OCI-LY1 (cell line): ENCODE measurements around the gene CHCHD6.

Source experiments
- H2AFZ ChIP-seq: fragments of 200-600 bp; sonication (generic), shearing (Covaris generic); 2 replicates; pipeline ENCODE4 v1.6.0; 2014; ENCODE audit warnings: antibody characterized with exemption, mild to moderate bottlenecking, low read length
- H3F3A ChIP-seq: fragments of 200-600 bp; sonication (generic), shearing (Covaris generic); 2 replicates; pipeline ENCODE4 v1.6.0; 2014; ENCODE audit warnings: mild to moderate bottlenecking, antibody characterized with exemption, low read length, moderate library complexity; ENCODE audit not compliant: insufficient read depth
- H3K27ac ChIP-seq: fragments of 200-600 bp; sonication (generic); 2 replicates; pipeline ENCODE4 v1.5.1; 2014; ENCODE audit warnings: low read length, mixed run types, mild to moderate bottlenecking, low read depth; ENCODE audit not compliant: poor library complexity, severe bottlenecking
- H3K27me3 ChIP-seq: fragments of 200-600 bp; sonication (generic); 2 replicates; pipeline ENCODE4 v1.6.0; 2014; ENCODE audit warnings: antibody characterized with exemption, mild to moderate bottlenecking, low read length, moderate library complexity; ENCODE audit not compliant: insufficient read depth
- H3K36me3 ChIP-seq: fragments of 200-600 bp; sonication (generic); 2 replicates; pipeline ENCODE4 v1.6.1; 2014; ENCODE audit warnings: mild to moderate bottlenecking, antibody characterized with exemption, low read length, moderate library complexity, mixed read lengths; ENCODE audit not compliant: insufficient read depth
- H3K4me1 ChIP-seq: fragments of 200-600 bp; sonication (generic); 2 replicates; pipeline ENCODE4 v1.5.1; 2014; ENCODE audit warnings: mild to moderate bottlenecking, low read length, moderate library complexity; ENCODE audit not compliant: insufficient read depth, severe bottlenecking
- H3K4me2 ChIP-seq: fragments of 200-600 bp; sonication (generic), shearing (Covaris generic); 2 replicates; pipeline ENCODE4 v1.6.1; 2014; ENCODE audit warnings: low read length
- H3K4me3 ChIP-seq: fragments of 200-600 bp; sonication (generic); 2 replicates; pipeline ENCODE4 v1.5.1; 2014; ENCODE audit warnings: low read length, low read depth, mild to moderate bottlenecking, mixed read lengths; ENCODE audit not compliant: poor library complexity, severe bottlenecking
- H3K79me2 ChIP-seq: fragments of 200-600 bp; shearing (Covaris generic); 2 replicates; pipeline ENCODE4 v1.6.1; 2016; ENCODE audit warnings: mixed run types, low read length, mixed read lengths; ENCODE audit not compliant: insufficient read depth
- H3K9ac ChIP-seq: fragments of 200-600 bp; sonication (generic), shearing (Covaris generic); 2 replicates; pipeline ENCODE4 v1.6.1; 2014; ENCODE audit warnings: mild to moderate bottlenecking, low read length, mixed read lengths
- H3K9me2 ChIP-seq: fragments of 200-600 bp; sonication (generic), shearing (Covaris generic); 2 replicates; pipeline ENCODE4 v1.6.1; 2014; ENCODE audit warnings: low read depth, mild to moderate bottlenecking, low read length, mixed read lengths
- H3K9me3 ChIP-seq: fragments of 200-600 bp; shearing (Covaris generic); 2 replicates; pipeline ENCODE4 v1.6.1; 2014; ENCODE audit warnings: low read length, mixed read lengths
- H4K20me1 ChIP-seq: fragments of 200-600 bp; sonication (generic), shearing (Covaris generic); 2 replicates; pipeline ENCODE4 v1.6.0; 2016; ENCODE audit warnings: mild to moderate bottlenecking, low read length; ENCODE audit not compliant: insufficient read depth
- EZH2 ChIP-seq: fragments of 200-600 bp; sonication (generic), shearing (Covaris generic); IDR thresholded peaks from 2 replicates; pipeline ENCODE4 v1.8.0; 2017; ENCODE audit warnings: borderline replicate concordance, mixed run types, mild to moderate bottlenecking, antibody characterized with exemption, low read length, moderate library complexity, mixed read lengths
- TF ChIP-seq, protein P1 (sequence below): fragments of 200-600 bp; sonication (generic), shearing (Covaris generic); IDR thresholded peaks from 2 replicates; pipeline ENCODE4 v1.5.1; 2017; ENCODE audit warnings: mild to moderate bottlenecking, antibody characterized with exemption, low read length, moderate library complexity, mixed read lengths

CHCHD6 gene

DNA sequence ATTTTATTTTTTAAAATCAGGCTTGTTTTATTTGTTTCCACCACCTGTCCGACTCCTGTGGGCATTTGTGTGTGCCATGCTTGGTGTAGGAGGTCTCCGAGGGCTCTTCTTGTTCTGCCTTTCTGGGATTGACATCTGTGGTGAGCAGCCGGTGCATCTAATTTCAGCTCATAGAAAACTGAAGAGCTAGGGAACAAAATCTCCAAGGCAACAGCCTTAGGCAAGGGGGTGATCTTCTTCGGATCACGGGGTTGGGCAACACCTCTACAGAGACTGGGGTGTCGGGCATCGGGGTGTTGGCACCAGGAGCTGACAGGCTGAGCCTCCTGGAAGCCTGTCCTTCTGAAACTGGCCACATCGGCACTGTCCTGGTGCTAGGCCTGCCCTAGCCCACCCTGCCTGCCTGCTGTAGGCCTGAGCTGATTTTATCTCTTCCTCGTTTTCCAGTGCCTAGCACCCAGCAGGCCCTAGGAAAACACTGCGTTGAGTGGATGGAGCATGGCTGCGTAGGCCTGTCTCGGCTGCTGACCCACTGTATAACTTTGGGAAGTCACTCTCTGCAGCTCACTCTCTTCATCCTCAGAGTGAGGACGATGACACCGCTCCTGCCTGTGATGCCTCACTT, 10.3 kb downstream of the CHCHD6 start:
- H3K4me2 ChIP-seq, result no peak overlapping the region
- H3K9me3 ChIP-seq, result no peaks in the 10 kb centered on the region
- H3K27ac ChIP-seq, result no peak overlapping the region
- no peaks in the 10 kb centered on the region for H3F3A ChIP-seq
- H3K9ac ChIP-seq, result no peak overlapping the region
- H3K9me2 ChIP-seq, result no peaks in the 10 kb centered on the region
- no peaks in the 10 kb centered on the region for H3K79me2 ChIP-seq
- TF ChIP-seq, protein P1, sequence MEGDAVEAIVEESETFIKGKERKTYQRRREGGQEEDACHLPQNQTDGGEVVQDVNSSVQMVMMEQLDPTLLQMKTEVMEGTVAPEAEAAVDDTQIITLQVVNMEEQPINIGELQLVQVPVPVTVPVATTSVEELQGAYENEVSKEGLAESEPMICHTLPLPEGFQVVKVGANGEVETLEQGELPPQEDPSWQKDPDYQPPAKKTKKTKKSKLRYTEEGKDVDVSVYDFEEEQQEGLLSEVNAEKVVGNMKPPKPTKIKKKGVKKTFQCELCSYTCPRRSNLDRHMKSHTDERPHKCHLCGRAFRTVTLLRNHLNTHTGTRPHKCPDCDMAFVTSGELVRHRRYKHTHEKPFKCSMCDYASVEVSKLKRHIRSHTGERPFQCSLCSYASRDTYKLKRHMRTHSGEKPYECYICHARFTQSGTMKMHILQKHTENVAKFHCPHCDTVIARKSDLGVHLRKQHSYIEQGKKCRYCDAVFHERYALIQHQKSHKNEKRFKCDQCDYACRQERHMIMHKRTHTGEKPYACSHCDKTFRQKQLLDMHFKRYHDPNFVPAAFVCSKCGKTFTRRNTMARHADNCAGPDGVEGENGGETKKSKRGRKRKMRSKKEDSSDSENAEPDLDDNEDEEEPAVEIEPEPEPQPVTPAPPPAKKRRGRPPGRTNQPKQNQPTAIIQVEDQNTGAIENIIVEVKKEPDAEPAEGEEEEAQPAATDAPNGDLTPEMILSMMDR, result no peak
- TF ChIP-seq EZH2, result no peak
- no peak overlapping the region for H2AFZ ChIP-seq
- no peaks in the 10 kb centered on the region for H4K20me1 ChIP-seq
- H3K36me3 ChIP-seq, result no peaks in the 10 kb centered on the region
- no peaks in the 10 kb centered on the region for H3K4me1 ChIP-seq
- no peak overlapping the region for H3K4me3 ChIP-seq
- H3K27me3 ChIP-seq, result peaks cover 3% of the 10 kb centered on the region; the same call in 1 of the 2 replicates

DNA sequence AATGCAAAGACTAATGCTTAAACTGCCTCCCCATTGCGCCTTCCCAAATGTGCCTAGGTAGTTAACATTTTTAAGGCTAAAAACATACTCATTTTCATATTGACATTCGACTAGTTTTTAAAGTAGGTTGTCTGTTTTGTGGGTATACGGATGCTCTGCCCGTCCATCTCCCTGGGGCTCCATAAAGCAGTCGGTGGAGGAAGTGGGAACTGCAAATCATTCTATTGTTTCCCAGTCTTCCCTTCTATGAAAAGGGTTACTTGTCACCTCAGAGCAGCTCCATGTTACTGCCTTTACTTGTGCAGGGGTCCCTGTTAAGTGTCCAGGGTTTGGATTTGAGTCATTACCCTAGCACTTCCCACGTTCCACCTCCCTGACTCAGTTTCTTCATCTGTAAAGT, 10.9 kb downstream of the CHCHD6 start:
- TF ChIP-seq EZH2, result no peak
- TF ChIP-seq, protein P1, result no peak
- Histone ChIP-seq H3K4me1 (no peaks in the 10 kb centered on the region), H3K36me3 (no peaks in the 10 kb centered on the region), H3K9me3 (no peaks in the 10 kb centered on the region), H3K9me2 (no peaks in the 10 kb centered on the region), H3K79me2 (no peaks in the 10 kb centered on the region), H3K27ac (no peak overlapping the region), H3F3A (no peaks in the 10 kb centered on the region), H3K4me2 (no peak overlapping the region), H2AFZ (no peak overlapping the region), H3K27me3 (peaks cover 3% of the 10 kb centered on the region; the same call in 1 of the 2 replicates), H3K9ac (no peak overlapping the region), H3K4me3 (no peak overlapping the region), H4K20me1 (no peaks in the 10 kb centered on the region)

DNA sequence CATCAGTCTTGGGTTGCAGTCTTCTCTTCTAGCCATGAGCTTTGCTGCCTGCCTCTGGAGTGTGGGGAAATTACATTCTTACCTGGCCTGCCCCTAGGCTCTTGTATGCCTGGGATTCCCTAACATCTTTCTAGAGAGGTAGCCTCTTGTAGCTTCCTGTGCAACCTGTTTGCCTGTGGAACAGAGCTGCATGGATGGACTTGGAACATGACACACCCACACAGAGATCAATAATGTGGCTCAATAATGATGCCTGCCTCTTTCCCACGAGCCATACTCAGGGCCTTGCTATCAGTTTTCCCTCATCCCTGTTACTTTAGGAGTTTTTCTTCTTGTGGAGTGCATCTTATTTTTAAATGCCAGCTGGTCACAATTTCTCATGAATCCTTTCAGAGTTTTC, 11.4 kb downstream of the CHCHD6 start:
- no peaks in the 10 kb centered on the region for H4K20me1 ChIP-seq
- no peak overlapping the region for H3K4me2 ChIP-seq
- TF ChIP-seq EZH2, result no peak
- TF ChIP-seq, protein P1, result no peak
- H3F3A ChIP-seq, result no peaks in the 10 kb centered on the region
- no peak overlapping the region for H3K27ac ChIP-seq
- peaks cover 3% of the 10 kb centered on the region; the same call in 1 of the 2 replicates for H3K27me3 ChIP-seq
- H3K9me2 ChIP-seq, result no peaks in the 10 kb centered on the region
- no peaks in the 10 kb centered on the region for H3K4me1 ChIP-seq
- H3K4me3 ChIP-seq, result no peak overlapping the region
- H3K9me3 ChIP-seq, result no peaks in the 10 kb centered on the region
- H3K36me3 ChIP-seq, result no peaks in the 10 kb centered on the region
- H2AFZ ChIP-seq, result no peak overlapping the region
- no peaks in the 10 kb centered on the region for H3K79me2 ChIP-seq
- no peak overlapping the region for H3K9ac ChIP-seq
